Activated CD8-positive, alpha-beta T cell treated with anti-CD3 and anti-CD28 coated beads for 36 hours (primary cell): Measurements from ENCODE around the gene CEP104. TPM values are rescaled to one million over a fixed set of nuclear protein-coding genes. Genes with fewer than 3 reads are reported as not detected.

Source experiments
- ATAC-seq: fragments of 200-7000 bp; cut with Tn5 transposase; one replicate; pipeline ENCODE4 v1.10.0; 2021; ENCODE audit warnings: mild to moderate bottlenecking, moderate library complexity
- CTCF ChIA-PET: fragments of 350-600 bp; sonication (Branson Sonifier 250); formaldehyde crosslinking; loops from one replicate; lab custom pipeline; 2021; ENCODE audit warnings: antibody characterized with exemption; lab: Charles Lee
- POLR2A ChIA-PET: fragments of 350-600 bp; sonication (Branson Sonifier 250); formaldehyde crosslinking; loops from one replicate; lab custom pipeline; 2021; ENCODE audit warnings: antibody characterized with exemption; lab: Charles Lee
- DNase-seq: peaks from one replicate; pipeline ENCODE4 v3.0.0-alpha.2; 2020
- H3K27ac Mint-ChIP-seq: one replicate; pipeline ENCODE4 v1.8.0; 2021; ENCODE audit warnings: mild to moderate bottlenecking, mixed read lengths
- H3K27me3 Mint-ChIP-seq: one replicate; pipeline ENCODE4 v1.8.0; 2021; ENCODE audit warnings: mixed read lengths
- H3K36me3 Mint-ChIP-seq: one replicate; pipeline ENCODE4 v1.8.0; 2021; ENCODE audit warnings: low read depth, mixed read lengths
- H3K4me1 Mint-ChIP-seq: one replicate; pipeline ENCODE4 v1.8.0; 2021; ENCODE audit warnings: low read depth, mixed read lengths
- H3K4me3 Mint-ChIP-seq: one replicate; pipeline ENCODE4 v1.8.0; 2021; ENCODE audit warnings: mild to moderate bottlenecking, moderate library complexity, mixed read lengths
- H3K9me3 Mint-ChIP-seq: one replicate; pipeline ENCODE4 v1.8.0; 2021; ENCODE audit warnings: mixed read lengths
- intact Hi-C: fragments of 100-400 bp; cut with micrococcal nuclease; formaldehyde crosslinking; loops from one replicate; pipeline ENCODE4 v1.10.0; 2022
- total RNA-seq, 2 experiments: library from RNA; stranded (reverse); gene quantifications; one replicate each; pipeline ENCODE4 v1.2.3, GENCODE V29; 2021
- TF ChIP-seq, protein P1 (sequence below): fragments of 200-600 bp; IDR thresholded peaks from one replicate; pipeline ENCODE4 v1.8.0; 2022; ENCODE audit warnings: antibody characterized with exemption, mild to moderate bottlenecking

Gene CEP104
- total RNA-seq, 2 experiments from 2014 or later: 29.3 to 29.8 TPM

DNA sequence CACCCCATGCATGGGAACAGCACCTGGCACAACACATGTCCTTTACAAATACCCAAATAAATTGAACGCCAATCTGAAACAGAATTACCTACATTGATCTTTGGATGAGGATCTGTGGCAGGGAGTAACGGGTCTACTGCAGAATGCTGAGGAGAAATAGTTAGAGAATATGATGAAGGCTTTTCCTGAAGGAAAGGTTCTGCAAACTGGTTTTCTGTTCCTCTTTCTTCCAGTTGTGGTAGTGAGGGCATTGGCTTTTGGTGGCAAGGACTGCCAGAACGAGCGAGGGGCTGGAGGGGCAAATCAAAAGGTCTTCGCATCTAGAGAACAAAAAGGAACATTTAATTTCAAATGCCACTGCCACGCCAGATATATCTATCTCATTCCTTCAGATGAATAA lies 19.8 kb downstream of the CEP104 start:
- no peak overlapping the region for H3K27ac Mint-ChIP-seq
- intact Hi-C loops: no loop called here
- no peak overlapping the region for H3K4me3 Mint-ChIP-seq
- H3K27me3 Mint-ChIP-seq: no peaks in the 10 kb centered on the region
- DNase-seq (no peak), ATAC-seq (no peak)
- H3K36me3 Mint-ChIP-seq: peaks cover 50% of the 10 kb centered on the region
- peaks cover 4% of the 10 kb centered on the region for H3K9me3 Mint-ChIP-seq
- TF ChIP-seq, protein P1, sequence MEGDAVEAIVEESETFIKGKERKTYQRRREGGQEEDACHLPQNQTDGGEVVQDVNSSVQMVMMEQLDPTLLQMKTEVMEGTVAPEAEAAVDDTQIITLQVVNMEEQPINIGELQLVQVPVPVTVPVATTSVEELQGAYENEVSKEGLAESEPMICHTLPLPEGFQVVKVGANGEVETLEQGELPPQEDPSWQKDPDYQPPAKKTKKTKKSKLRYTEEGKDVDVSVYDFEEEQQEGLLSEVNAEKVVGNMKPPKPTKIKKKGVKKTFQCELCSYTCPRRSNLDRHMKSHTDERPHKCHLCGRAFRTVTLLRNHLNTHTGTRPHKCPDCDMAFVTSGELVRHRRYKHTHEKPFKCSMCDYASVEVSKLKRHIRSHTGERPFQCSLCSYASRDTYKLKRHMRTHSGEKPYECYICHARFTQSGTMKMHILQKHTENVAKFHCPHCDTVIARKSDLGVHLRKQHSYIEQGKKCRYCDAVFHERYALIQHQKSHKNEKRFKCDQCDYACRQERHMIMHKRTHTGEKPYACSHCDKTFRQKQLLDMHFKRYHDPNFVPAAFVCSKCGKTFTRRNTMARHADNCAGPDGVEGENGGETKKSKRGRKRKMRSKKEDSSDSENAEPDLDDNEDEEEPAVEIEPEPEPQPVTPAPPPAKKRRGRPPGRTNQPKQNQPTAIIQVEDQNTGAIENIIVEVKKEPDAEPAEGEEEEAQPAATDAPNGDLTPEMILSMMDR: no peak
- ChIA-PET CTCF (no interaction called here), POLR2A (no interaction called here)
- no peaks in the 10 kb centered on the region for H3K4me1 Mint-ChIP-seq

DNA sequence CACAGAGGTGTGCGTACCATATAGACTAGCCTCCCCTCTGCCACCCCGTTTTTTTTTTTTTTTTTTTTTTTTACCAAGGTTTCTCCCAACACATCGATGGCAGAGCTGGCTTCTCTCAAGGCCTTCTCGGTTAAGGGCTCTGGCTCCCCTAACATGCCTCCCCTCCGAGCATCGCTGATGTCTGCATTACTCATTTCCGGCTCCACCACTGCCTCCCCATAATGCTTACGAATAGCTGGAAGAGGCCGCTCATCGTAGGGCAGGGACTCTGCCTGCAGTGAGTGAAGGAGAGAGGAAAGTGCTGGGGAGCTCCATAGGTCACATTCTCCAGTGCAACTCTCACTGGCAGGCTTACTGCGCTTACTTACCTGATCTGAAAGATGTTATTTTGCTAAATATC lies 20.6 kb downstream of the CEP104 start:
- ATAC-seq (no peak), DNase-seq (no peak)
- TF ChIP-seq, protein P1: no peak
- Mint-ChIP-seq H3K36me3 (peaks cover 45% of the 10 kb centered on the region), H3K27ac (no peak overlapping the region), H3K4me1 (no peaks in the 10 kb centered on the region), H3K9me3 (peaks cover 4% of the 10 kb centered on the region), H3K4me3 (no peak overlapping the region), H3K27me3 (no peaks in the 10 kb centered on the region)
- ChIA-PET CTCF (no interaction called here), POLR2A (no interaction called here)
- intact Hi-C loops: no loop called here

DNA sequence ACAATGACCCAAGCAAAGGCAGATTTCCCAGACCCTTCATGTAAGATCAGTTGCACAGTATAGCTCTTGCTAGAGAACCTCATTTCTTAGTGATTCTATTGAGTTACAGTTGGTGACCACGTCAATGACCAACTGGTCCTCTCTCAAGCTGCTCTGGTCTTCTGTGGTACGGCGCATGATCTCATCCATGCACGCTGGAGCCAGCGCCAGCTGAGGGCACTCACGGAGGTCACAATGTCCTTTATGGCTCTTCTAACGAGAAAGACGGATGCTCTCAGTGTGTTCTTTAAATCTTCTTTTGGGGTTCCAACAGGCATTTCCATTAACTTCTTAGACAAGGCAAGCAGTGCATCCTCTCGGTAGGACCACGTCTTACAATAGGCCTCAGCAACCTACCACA lies 22.3 kb downstream of the CEP104 start:
- CTCF ChIA-PET: no interaction called here
- POLR2A ChIA-PET: no interaction called here
- intact Hi-C loops: no loop called here
- no peaks in the 10 kb centered on the region for H3K4me1 Mint-ChIP-seq
- H3K9me3 Mint-ChIP-seq: peaks cover 4% of the 10 kb centered on the region
- DNase-seq (no peak), ATAC-seq (no peak)
- no peaks in the 10 kb centered on the region for H3K27me3 Mint-ChIP-seq
- no peak overlapping the region for H3K27ac Mint-ChIP-seq
- H3K36me3 Mint-ChIP-seq: peaks cover 41% of the 10 kb centered on the region
- TF ChIP-seq, protein P1: no peak
- H3K4me3 Mint-ChIP-seq: no peak overlapping the region

DNA sequence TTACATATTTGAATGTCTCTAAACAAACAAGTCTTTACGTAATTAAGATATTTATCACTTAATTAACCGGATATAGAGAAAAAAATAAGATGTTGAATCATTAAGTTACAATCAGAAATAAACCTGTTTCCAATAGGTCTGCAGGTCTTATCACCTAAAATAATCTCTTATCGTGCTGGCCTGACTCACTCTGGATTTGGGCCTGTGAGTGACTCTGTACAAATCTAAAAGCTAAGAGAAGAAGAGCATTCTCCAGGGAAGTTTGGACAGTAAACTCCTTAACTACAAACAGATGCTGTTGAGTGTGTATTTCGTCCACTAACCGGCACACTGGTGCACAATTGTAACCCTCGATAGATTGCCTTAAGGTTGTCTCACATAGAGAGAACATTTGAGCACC lies 25.3 kb downstream of the CEP104 start:
- ChIA-PET POLR2A (no interaction called here), CTCF (no interaction called here)
- no peaks in the 10 kb centered on the region for H3K9me3 Mint-ChIP-seq
- ATAC-seq (no peak), DNase-seq (no peak)
- intact Hi-C loops: no loop called here
- no peaks in the 10 kb centered on the region for H3K27me3 Mint-ChIP-seq
- H3K36me3 Mint-ChIP-seq: peaks cover 13% of the 10 kb centered on the region
- no peak overlapping the region for H3K4me3 Mint-ChIP-seq
- H3K27ac Mint-ChIP-seq: no peak overlapping the region
- TF ChIP-seq, protein P1: no peak
- H3K4me1 Mint-ChIP-seq: no peaks in the 10 kb centered on the region

DNA sequence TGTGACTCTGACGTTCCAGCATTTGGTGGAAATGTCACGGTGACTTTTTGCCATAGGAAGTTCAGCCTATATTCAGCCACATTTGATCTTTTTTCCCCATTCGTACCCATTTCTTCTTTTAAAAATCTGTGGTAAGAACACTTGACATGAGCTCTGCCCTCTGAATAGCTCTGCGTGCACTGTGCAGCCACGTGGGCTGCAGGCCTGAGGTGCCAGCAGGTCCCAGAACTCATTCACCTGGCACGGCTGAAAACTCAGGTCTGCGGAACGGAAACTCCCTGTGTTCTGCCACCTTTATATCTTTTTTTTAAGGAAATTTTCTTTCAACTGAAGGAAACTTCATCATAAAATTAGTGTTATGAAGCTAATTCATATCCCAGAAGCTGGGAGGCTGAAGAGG lies 28.6 kb downstream of the CEP104 start:
- no peaks in the 10 kb centered on the region for H3K9me3 Mint-ChIP-seq
- ChIA-PET POLR2A (interaction anchor here (0.6 kb wide), 1 partner anchor 189 kb away, joined by 3 read pairs; no protein-coding TSS in a partner anchor), CTCF (no interaction called here)
- DNase-seq (no peak), ATAC-seq (no peak)
- no peaks in the 10 kb centered on the region for H3K4me1 Mint-ChIP-seq
- H3K4me3 Mint-ChIP-seq: no peak overlapping the region
- intact Hi-C loops: no loop called here
- no peaks in the 10 kb centered on the region for H3K27me3 Mint-ChIP-seq
- TF ChIP-seq, protein P1: no peak
- peaks cover 8% of the 10 kb centered on the region for H3K36me3 Mint-ChIP-seq
- H3K27ac Mint-ChIP-seq: no peak overlapping the region
